Measurements from ENCODE around the gene B9D2.
"Not testable (repeated sequence)": the region's sequence is repeated elsewhere in the genome, so short reads cannot be mapped to it uniquely, and the experiment has no call there.

Gene B9D2, protein sequence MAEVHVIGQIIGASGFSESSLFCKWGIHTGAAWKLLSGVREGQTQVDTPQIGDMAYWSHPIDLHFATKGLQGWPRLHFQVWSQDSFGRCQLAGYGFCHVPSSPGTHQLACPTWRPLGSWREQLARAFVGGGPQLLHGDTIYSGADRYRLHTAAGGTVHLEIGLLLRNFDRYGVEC

DNA sequence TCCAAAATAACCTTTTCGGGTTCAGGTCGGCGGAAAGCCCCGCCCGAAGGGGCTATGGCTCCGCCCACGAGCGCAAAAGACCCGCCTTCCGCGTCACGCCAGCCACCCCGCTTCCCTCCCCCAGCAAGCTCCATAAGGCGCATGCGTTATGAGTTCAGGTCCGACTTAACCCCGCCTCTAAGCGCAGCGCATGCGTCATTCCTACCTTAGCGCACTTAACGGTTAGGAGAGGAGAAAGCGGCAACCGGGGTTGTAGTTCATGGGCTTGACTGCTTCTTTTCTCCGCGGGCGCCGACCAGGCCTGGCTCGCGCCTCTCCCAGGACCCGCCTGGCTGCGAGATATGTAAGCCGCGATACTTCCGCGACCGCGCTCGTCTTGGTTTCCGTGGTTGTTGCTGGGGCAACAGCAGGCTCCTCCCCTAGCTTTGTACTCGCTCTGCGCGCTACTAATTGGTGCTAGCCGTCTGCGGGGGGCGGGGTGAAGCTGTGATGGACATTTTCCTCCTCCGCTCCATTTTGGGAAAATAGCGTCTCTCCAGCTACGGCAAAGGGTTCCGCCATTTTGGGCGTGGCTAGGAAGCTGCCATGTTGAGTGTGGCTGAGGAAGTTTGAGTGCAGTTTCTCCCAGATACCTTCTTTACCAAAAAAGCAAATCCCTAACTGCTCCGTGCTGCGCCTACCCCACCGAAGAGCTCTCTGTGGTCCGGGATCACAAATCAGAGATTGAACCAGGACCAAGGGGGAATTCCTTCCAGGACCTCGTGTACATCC, at the start of gene B9D2:
Gene B9D2 (minus strand): TSS at position 397 of the 771 bp plus-strand sequence. CDS start 630 bp downstream, outside the sequence.
- TF ChIP-seq, protein P1, sequence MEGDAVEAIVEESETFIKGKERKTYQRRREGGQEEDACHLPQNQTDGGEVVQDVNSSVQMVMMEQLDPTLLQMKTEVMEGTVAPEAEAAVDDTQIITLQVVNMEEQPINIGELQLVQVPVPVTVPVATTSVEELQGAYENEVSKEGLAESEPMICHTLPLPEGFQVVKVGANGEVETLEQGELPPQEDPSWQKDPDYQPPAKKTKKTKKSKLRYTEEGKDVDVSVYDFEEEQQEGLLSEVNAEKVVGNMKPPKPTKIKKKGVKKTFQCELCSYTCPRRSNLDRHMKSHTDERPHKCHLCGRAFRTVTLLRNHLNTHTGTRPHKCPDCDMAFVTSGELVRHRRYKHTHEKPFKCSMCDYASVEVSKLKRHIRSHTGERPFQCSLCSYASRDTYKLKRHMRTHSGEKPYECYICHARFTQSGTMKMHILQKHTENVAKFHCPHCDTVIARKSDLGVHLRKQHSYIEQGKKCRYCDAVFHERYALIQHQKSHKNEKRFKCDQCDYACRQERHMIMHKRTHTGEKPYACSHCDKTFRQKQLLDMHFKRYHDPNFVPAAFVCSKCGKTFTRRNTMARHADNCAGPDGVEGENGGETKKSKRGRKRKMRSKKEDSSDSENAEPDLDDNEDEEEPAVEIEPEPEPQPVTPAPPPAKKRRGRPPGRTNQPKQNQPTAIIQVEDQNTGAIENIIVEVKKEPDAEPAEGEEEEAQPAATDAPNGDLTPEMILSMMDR (IDR thresholded peaks at IDR 0.05; ENCODE audit: low read length, missing control alignments): no peak
- peak within 1 kb of the TSS; percentile 78 for H3K4me3 ChIP-seq (replicated peaks; ENCODE audit: low read depth, low read length)
- DNase-seq (ENCODE audit: low read depth): peak; percentile 99

DNA sequence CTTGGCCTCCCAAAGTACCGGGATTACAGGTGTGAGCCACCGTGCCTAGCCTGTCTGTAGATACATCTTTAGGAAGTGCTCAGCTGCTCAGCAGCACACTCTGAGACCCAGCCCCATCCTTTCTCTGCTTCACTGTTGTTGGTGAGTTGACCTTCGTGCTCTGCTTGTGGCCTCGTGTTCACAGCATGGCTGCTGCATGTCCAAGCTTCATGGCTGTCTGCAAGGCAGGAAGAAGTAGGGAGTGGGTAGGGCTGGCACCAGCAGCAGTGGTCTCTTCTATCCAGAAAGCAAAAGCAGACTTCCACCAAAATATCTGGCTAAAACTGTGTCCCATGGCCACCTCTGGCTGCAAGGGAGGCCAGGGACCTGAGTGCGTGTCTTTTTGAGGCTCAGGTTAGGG, 49.0 kb upstream of the B9D2 start:
- no peak for DNase-seq (ENCODE audit: low read depth)
- no peak overlapping the region for H3K4me3 ChIP-seq (replicated peaks; ENCODE audit: low read depth, low read length)
- TF ChIP-seq, protein P1 (IDR thresholded peaks at IDR 0.05; ENCODE audit: low read length, missing control alignments): no peak

DNA sequence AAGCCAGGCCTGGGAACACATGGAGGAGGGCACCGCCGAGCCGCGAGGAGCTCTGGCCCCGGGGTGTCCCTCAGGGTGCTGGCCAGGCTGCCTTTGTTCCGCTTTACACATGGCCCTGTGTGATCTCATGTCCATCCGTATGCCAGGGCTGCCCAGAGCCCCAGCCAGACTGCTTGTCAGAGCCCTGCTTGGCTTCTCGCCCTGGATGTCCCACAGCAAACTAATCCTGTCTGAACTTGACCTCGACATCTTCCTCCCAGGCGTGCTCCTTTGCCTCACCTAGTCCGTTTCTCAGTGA, 48.0 kb upstream of the B9D2 start:
- TF ChIP-seq, protein P1 (IDR thresholded peaks at IDR 0.05; ENCODE audit: low read length, missing control alignments): no peak
- no peak for DNase-seq (ENCODE audit: low read depth)
- H3K4me3 ChIP-seq (replicated peaks; ENCODE audit: low read depth, low read length): no peak overlapping the region

DNA sequence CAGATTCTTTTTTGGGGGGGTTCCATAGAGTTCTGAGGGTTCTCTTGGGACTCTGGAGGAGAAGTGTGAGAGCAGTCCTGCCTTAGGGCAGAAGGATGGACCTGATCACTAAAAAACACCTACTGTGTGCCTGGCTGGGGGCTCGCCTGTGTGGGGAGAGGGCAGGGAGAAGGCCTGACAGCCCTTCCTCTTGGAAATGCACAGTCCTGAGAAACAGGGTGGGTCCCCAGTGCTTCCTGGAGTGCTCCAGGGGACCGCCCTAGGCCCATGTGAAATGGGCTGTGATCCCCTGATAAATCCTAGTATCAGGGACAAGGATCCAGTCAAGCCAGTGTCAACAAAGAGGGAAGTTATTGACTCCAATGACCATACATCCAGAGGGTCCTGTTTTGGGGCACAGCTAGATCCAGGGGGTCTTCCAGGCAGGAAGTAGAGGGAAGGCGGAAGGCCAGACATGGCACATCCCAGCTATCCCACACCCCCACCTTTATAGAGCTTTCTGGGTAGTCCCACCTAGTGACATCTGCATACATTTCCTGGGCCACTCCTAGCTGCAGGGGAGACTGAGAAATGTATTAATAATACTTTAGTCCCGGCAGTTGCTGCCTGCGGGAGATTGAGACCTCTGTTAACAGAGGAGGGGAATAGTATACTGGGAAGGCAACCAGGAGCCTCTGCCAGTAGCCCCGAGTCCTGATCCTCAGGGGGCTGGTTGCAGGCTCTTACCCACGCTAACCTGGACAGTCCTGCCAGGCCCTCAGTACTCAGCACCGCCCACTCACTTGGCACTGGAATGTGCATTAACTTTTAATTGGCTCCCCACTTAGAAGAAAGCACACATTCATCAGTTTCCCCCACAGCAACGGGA, 47.4 kb upstream of the B9D2 start:
- no peak overlapping the region for H3K4me3 ChIP-seq (replicated peaks; ENCODE audit: low read depth, low read length)
- TF ChIP-seq, protein P1 (IDR thresholded peaks at IDR 0.05; ENCODE audit: low read length, missing control alignments): no peak
- DNase-seq (ENCODE audit: low read depth): no peak

DNA sequence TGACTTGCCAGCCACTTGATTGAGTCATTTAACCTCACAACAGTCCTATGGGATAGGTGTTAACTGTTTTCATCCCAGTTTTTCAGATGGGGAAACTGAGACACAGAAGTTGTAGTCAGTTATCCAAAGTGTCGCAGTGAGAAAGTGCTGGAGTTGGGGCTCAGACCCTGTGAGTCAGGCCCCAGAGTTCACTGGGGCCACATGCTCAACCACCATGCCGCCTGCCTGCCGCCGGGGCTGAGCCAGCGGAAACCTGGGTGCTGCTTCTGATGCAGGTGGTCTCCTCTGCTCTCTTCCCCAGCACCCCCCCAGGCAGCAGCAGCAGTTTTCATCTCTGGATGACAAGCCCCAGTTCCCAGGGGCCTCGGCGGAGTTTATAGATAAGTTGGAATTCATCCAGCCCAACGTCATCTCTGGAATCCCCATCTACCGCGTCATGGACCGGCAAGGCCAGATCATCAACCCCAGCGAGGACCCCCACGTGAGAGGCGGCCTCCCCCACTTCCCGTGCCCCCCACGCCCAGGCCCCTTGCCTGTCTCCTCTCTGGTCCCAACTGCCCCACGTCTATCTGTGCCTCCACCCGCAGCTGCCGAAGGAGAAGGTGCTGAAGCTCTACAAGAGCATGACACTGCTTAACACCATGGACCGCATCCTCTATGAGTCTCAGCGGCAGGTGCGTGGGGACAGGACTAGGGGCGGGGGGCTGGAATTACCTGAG, 46.5 kb upstream of the B9D2 start:
- no peak for DNase-seq (ENCODE audit: low read depth)
- H3K4me3 ChIP-seq (replicated peaks; ENCODE audit: low read depth, low read length): no peak overlapping the region
- TF ChIP-seq, protein P1 (IDR thresholded peaks at IDR 0.05; ENCODE audit: low read length, missing control alignments): no peak

DNA sequence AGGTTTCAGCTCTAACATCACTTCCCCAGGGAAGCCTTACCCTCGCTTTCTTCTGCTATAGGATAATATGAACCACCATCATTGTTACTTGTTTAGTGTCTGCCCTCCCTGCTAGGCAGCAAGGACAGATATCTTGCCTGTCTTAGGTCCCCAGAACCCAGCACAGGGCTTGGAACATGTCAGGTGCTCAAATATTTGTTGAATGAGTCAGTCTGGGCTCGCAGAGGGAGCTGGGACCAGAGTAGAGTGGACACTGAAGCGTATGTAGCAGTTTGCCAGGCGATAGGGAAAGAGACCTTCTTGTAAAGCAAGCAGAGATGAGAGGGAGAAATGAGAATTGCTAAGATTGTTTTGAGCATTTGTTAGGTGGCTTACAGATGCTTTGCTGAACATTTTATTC, 45.3 kb upstream of the B9D2 start:
- H3K4me3 ChIP-seq (replicated peaks; ENCODE audit: low read depth, low read length): no peak overlapping the region
- TF ChIP-seq, protein P1 (IDR thresholded peaks at IDR 0.05; ENCODE audit: low read length, missing control alignments): no peak
- DNase-seq (ENCODE audit: low read depth): peak; percentile 51

DNA sequence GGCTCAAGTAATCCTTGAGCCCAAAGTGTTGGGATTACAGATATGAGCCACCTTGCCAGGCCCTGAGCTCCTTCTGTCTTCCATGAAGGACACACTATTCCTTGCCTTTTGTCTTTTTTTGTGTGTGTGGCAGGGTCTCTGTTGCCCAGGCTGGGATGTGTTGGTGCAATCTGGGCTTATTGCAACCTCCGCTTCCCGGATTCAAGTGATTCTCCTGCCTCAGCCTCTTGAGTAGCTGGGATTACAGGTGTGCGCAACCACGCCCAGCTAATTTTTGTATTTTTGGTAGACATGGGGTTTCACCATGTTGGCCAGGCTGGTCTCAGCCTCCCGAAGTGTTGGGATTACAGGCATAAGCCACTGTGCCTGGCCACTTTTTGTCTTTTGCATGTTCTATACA, 44.9 kb upstream of the B9D2 start:
- not testable (repeated sequence) for H3K4me3 ChIP-seq (replicated peaks; ENCODE audit: low read depth, low read length); DNase-seq (ENCODE audit: low read depth)

All from fibroblast of pulmonary artery (primary cell).